HuH-7.5 (cell line): ENCODE results near the gene MXD4.

Source experiments
- DNase-seq: peaks from one replicate; pipeline ENCODE4 v3.0.0; 2011; ENCODE audit warnings: low spot score

MXD4 gene

GRCh38 chr4:2262145-2262943, 435 bp upstream of the MXD4 start:
- peak; percentile 100 for DNase-seq

GRCh38 chr4:2261110-2261852, 628 bp downstream of the MXD4 start:
- DNase-seq: peak; percentile 72

DNA sequence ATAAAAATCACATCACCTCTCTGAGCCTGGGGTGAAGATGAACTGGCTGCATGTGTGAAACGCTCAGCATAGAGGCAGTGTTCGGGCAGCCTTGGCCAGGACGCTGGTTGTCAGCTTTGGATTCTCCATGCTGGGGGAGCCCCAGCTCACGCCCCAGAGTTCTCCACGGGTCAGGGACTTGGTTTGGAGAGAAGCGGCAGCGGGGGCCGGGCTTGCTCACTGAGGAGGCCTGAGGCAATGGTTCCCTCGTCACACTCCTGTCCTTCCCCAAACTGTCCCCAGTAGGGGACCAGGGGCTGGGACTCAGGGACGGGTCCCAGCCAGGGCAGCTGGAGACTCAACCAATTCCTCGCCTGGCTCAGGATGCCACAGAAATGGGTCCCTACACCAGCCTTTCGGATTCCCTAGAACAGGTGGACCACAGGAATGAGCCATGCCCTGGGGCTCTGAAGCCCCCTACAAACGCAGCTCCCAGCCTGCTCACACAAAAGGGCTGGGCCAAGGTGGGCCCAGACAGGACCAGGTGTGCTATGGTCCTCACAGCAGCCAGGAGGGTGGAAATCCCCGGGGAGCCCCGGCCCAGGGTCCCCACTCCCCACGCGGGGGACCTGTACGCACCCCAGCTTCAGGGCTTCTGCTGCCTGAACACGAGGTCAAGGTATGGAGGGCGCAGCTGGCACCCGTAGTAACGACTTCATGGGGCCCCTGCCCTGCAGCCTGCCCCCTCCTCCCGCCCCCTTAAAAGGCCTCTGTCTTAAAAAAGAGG, 1.4 kb downstream of the MXD4 start:
- DNase-seq: no peak

GRCh38 chr4:2259541-2260343, 2.2 kb downstream of the MXD4 start:
- no peak for DNase-seq

DNA sequence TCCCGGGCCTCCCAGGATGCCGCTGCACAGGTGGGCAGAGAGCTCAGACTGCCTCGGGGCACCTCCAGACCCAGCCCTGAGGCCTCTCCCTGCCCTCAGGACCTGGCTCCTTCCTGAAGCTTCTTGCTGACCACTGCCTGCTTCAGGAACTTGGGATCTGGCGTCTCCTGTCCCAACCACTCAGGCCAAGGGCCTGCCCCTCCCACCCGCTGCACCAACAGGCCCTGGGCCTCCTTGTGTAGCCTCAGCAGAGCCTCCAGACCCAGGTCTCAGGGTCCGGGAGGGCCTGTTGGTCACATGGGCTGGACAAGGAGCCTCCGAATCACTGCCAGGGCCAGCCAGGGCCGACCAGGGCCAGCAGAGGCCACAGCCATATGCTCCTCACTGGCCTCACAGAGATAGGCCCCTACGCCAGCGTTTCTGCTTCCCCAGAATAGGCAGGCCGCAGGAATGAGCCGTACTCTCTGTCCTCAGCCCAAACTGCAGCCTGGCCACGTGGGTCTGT, 2.8 kb downstream of the MXD4 start:
- DNase-seq: no peak

GRCh38 chr4:2258091-2259035, 3.5 kb downstream of the MXD4 start:
- no peak for DNase-seq

GRCh38 chr4:2257361-2258081, 4.4 kb downstream of the MXD4 start:
- no peak for DNase-seq

GRCh38 chr4:2256781-2257191, 5.1 kb downstream of the MXD4 start:
- DNase-seq: no peak

- no peak for DNase-seq
Measured at GRCh38 chr4:2256156-2256731, 5.7 kb downstream of the MXD4 start.

DNA sequence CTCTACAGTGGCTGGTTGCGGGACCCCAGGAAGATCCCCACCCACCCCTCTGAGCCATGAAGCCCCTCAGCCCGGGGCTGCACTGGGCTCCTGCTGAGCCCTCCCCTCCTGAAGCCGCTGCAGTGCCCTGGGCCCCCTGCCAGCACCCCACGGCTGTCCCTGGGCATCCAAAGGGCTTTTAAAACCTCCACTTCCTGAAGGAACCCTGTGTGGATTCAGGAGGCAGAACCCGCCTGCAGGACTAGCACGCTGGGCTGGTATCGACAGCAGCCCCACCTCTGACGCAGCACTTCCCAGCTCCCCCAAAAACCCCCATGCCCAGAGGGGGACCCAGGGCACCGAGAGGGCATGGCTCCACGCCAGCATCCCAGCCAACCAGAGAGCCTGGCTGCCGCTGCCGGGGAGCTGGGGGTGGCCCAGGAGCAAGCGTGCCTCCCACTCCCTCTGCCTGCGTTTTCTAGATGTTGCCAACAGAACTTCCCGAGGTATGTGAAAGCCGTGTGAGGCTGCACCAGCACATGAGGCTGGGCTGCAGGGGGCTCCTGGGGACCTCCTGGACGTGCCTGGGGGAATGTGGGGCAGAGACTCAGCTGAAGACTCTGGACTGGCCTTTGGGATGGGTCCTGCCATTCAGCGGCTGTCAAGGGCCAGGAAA, 6.3 kb downstream of the MXD4 start:
- DNase-seq: no peak

DNA sequence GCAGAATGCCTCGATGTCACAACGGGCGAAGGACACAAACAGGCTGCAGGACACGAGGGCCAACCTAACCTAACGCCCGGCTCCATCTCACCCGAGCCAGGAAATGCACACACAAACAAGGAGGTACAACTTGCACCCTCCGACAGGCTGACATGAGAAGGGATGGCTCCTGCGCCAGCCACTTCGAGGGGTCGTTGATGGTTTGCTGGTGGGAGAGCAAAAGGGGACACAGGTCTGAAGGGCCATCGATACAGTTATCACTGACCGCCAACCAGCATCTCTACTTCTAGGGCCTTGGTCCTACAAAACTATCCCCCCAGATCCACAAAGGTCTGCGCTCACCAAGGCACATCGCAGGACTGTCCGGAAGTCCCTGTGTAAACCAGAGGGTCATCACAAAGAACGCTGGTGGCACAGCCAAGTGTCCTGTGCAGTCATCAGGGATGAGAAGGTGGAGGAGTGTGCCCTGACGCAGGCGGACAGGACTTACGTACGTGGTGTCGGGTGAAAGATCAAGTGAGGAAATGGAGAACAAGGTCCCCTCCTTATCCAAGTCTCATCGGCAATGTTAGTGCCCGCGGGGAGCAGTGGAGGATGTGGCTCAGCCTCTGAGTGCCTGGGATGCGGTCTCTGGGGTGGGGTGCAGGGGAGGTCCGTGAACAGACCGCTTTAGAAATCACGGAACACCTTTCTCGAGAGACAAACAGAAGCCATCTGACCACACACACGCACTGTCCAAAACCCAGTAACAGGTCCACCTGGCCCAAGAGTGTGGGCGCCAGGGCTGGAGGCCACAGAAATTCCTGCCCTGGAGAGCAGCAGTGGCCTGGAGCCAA, 7.0 kb downstream of the MXD4 start:
- DNase-seq: no peak

DNA sequence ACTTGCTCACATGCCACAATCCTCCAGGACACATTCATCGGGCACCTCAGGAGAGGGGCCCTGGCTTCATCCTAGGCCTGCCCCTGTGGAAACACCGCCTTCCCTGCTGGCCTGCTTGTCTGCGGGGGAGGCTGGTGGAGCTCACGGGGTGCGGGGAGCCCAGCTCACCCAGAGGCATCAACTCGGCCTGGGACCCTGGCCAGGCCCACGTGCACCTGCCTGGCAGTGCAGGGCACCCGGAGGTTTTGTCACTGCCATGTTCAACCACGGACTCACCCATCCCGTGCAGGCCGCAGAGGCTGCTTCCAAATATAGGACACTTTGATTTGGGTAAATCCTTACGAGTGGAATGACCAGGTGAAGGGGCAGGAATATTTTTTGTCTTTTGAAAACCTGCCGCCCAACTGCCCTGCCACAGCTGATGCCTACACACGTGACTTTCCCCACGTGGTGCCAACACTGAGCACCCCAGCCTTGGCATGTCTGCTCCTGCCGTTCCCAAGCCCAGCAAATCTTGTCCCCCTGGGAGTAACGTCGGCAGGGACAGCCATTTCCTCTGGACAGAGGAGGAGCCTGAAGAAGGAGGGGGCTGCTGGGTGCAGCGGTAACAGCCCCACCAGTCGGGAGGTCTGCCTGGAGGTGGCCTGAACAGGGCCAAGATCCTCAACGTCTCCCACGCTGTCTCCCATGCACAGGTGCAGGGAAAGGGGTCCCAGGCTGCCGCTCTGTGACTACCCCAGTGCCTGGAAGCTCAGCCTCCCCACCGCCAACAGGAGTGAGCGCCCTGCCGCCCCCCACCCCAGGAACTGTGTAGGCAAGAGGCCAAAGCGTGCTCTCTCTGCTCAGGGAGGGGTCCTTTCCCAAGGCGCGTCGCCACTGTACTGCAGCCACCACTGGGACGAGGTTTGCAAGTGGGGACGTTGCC, 8.5 kb downstream of the MXD4 start:
- peak; percentile 6 for DNase-seq

DNA sequence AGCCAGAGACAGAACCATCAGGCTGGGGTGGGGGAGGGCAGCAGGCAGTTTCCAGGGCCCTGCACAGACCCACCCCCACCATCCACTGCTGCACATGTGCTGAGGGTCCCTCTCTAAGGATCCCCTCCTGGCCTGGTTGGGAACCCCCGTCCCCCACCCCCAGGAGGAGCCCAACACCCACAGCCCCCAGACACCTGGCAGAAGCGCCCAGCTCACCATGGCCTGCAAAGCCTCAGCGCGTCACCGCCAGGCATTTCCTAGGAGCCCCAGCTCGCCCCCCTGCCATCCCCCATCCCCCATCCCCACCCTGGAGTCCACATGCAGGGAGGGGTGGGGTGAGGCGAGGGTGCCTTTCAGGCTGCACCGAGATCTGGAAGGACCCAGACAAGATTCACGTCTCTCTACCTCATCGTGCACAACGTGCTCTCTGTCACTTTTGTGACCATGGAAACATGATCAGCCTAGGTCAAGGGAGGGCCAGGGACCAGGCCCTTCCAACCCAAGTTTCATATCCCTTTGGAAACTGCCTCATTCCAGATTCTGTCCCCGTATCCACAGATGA, 9.3 kb downstream of the MXD4 start:
- peak; percentile 13 for DNase-seq

GRCh38 chr4:2251795-2252529, 9.9 kb downstream of the MXD4 start:
- DNase-seq: peak; percentile 7

- DNase-seq: peak; percentile 12
Measured at GRCh38 chr4:2251073-2251794, 10.7 kb downstream of the MXD4 start.
